GM10266 (cell line): ENCODE results near the gene GARIN1A.
A peak's percentile ranks its signal among the peaks of the same experiment; 100 is the strongest.

ENCODE experiments used
- DNase-seq: peaks from one replicate; pipeline ENCODE4 v3.0.0; 2012; ENCODE audit errors: extremely low spot score
- TF ChIP-seq, protein P1 (sequence below): IDR thresholded peaks from 2 replicates; pipeline ENCODE4 v1.5.1; 2012; ENCODE audit warnings: mild to moderate bottlenecking, low read depth; ENCODE audit not compliant: control insufficient read depth, insufficient read depth; ENCODE audit errors: missing control alignments

The GARIN1A gene

DNA sequence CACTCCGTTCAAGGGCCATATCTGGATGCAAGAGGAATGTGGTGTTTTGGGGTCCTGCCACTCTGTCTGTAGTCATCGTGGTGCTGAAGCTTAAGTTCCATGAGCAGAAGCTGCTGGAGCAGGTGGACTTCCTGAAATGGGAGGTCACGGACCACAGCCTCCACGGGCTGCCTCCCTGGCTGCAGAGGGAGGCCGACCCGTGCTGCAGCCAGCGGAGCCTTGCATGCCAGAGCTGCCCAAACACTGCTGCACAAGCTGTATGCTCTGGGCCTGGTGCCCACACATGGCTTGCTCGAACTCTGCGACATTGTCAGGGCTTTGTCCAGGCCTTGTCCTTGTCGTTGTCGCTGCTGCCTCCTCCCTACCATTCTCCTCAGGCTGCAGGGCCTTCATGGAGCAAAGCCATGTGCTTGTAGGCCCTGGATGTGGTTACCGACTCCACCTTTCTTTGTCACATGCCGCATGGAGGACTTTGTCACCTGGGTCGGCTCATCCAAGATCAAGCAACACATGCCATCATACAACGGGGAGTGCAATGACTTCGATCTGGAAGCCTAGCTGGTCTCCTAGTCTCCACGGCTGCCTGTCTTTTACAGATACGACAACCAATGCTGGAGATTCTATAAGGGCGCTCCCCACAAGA, 21.4 kb downstream of the GARIN1A start:
- TF ChIP-seq, protein P1, sequence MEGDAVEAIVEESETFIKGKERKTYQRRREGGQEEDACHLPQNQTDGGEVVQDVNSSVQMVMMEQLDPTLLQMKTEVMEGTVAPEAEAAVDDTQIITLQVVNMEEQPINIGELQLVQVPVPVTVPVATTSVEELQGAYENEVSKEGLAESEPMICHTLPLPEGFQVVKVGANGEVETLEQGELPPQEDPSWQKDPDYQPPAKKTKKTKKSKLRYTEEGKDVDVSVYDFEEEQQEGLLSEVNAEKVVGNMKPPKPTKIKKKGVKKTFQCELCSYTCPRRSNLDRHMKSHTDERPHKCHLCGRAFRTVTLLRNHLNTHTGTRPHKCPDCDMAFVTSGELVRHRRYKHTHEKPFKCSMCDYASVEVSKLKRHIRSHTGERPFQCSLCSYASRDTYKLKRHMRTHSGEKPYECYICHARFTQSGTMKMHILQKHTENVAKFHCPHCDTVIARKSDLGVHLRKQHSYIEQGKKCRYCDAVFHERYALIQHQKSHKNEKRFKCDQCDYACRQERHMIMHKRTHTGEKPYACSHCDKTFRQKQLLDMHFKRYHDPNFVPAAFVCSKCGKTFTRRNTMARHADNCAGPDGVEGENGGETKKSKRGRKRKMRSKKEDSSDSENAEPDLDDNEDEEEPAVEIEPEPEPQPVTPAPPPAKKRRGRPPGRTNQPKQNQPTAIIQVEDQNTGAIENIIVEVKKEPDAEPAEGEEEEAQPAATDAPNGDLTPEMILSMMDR, result no peak
- no peak for DNase-seq

DNA sequence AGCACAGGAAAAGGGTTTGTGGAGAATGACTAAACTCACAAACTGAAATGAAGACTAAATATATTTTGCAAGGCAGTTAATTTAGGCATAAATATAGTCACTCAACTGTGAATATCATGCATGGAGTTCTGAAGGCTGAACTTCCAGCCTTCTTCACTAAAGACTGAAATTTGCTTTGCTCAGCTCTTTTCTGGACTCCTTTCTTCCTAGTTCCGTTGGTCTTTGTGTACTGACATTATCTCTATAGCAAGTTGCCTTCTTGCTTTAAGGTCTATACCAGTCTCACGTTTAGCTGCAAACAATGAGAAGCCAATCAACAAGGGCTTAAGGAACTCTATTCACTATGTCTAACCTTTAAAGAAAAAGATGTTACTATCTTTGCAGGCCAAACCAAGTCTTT, 22.6 kb downstream of the GARIN1A start:
- DNase-seq, result no peak
- TF ChIP-seq, protein P1, result no peak

DNA sequence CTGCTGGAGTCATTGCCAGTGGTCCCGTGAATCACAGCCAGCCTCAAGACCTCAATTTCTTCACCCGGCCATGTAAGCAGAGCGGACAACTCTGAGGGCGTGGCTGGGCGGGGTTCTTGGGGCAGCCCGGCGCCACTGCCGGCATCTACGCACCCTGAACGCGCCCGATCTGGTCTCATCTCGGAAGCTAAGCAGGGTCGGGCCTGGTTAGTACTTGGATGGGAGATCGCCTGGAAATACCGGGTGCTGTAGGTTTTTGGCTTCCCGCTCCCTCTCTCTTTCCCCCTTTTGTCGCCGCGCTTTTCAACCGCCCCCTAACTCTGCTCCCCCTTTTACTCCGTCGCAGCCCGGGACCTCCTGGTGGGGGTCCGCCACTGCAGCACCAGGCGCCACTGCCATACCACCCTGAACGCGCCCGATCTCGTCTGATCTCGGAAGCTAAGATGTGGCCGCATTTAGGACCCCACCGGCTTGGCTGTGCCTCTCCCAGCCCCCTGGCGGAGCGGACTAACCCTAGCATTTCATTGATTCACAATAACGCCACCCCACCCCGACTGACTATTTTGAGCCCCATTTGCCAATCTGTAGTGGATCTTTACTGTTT, 25.3 kb downstream of the GARIN1A start:
- DNase-seq, result peak; percentile 51
- TF ChIP-seq, protein P1, result peak; percentile 21

DNA sequence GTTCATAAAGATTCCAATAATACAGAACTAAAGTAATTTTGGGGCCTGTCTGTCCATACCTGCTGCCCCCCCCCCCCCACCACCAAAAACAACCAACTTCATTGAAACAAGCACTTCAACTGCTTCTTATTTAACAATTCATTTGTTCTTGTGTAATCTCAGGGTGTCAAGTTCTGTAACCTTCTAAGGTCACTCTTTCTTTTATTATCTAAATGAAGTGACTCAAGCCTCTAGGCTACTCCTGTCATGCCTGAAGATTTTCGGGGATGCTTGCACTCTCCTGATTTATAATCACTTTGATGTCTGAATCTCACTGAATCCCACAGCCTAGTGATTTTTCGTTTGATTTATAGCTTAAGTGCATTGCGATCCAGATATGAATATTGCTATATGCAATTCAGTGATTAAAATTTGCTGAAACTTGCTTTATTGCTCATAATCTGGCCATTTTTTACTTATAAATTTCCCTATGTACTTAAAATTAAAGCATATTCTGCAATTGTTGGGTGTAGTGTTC, 27.2 kb downstream of the GARIN1A start:
- TF ChIP-seq, protein P1, result no peak
- no peak for DNase-seq

DNA sequence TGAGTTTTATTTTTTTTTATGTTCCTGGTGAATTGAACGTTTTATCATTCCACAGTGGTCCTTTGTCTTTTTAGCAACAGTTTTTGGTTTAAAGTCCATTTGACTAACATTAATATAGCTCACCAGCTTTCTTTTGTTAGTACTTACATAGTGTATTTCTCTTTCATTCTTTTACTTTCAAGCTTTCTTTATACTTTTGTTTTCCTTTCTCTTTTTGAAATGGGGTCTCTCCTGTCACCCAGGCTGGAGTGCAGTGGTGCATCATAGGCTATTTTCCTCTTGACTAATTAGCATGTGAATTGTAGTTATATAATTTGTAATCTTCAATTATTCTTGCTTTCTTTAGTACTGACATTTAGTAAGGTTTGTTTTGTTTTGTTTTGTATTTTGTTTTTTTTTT, 27.8 kb downstream of the GARIN1A start:
- no peak for DNase-seq
- TF ChIP-seq, protein P1, result no peak

DNA sequence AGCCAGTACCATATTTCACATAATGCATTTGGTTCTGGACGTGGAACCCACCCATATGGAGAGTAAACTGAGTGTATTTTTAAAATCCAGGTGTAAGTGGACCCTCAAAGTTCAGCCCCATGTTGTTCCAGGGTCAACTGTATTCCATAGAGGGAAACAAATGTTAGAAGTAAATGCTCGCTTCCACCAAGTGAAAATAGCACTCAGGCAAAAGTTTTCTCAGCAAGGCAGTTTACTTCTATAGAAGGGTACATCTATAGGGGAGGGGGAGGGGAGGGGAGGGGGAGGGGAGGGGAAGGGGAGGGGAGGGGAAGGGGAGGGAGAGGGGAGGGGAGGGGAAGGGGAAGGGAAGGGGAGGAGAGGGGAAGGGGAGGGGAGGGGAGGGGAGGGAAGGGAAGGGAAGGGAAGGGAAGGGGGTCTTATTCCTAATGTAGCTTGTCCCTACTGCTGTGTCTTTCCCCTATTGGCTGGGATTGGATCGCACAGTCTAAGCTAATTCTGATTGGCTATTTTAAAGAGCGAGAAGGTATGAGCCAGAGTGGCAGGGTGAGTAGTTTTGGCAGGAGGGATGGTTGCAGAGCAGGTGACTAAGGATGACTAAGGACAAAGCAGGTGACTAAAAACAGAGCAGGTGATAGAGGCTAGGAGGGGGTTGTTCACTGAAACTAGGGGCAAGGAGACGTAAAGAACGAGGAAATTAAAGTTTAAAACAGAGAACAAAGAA, 29.1 kb downstream of the GARIN1A start:
- DNase-seq, result no peak
- TF ChIP-seq, protein P1, result no peak
